Measurements from ENCODE around the gene POLR3A.

The POLR3A gene

GRCh38 chr10:77940225-77940624 lies 89.1 kb downstream of the POLR3A start:
- DNase-seq = no peak

GRCh38 chr10:77939561-77940001 lies 89.7 kb downstream of the POLR3A start:
- no peak for DNase-seq

- DNase-seq = no peak
Measured at GRCh38 chr10:77936697-77937567, 92.4 kb downstream of the POLR3A start.

- no peak for DNase-seq
Measured at GRCh38 chr10:77932016-77932715, 97.1 kb downstream of the POLR3A start.

GRCh38 chr10:77927402-77928246 lies 101.7 kb downstream of the POLR3A start:
- no peak for DNase-seq

- DNase-seq = no peak
Measured at GRCh38 chr10:77926566-77927401, 102.5 kb downstream of the POLR3A start, which contains the start of gene DLG5. Gene DLG5 (minus strand): TSS chr10:77926755. CDS start chr10:77926520, 235 bp downstream.

GRCh38 chr10:77925795-77926565 lies 103.3 kb downstream of the POLR3A start:
- DNase-seq = no peak

GRCh38 chr10:77925410-77925794 lies 103.9 kb downstream of the POLR3A start:
- no peak for DNase-seq

- DNase-seq = no peak
Measured at GRCh38 chr10:77922566-77923179, 106.6 kb downstream of the POLR3A start.

GRCh38 chr10:77922055-77922454 lies 107.3 kb downstream of the POLR3A start:
- DNase-seq = no peak

GRCh38 chr10:77921395-77921794 lies 107.9 kb downstream of the POLR3A start:
- no peak for DNase-seq

GRCh38 chr10:77920495-77920894 lies 108.8 kb downstream of the POLR3A start:
- no peak for DNase-seq

GRCh38 chr10:77919713-77920108 lies 109.6 kb downstream of the POLR3A start:
- DNase-seq = no peak
